Endothelial cell of umbilical vein (primary cell): ENCODE results near the gene GOLGA8B. TPM values are rescaled to one million over a fixed set of nuclear protein-coding genes. Genes with fewer than 3 reads are reported as not detected.
A peak's percentile ranks its signal among the peaks of the same experiment; 100 is the strongest.

Experiments used
- BruUV-seq: library from RNA; stranded (reverse); fragments of 400-500 nt; replicated peaks from 2 replicates; lab custom pipeline; 2021; lab: Mats Ljungman, UMichigan
- CTCF ChIA-PET: fragments of 300-600, 350-600 bp; sonication (Branson Sonifier 250); formaldehyde crosslinking; loops from one replicate; lab custom pipeline; 2021; ENCODE audit warnings: antibody characterized with exemption, inconsistent platforms; lab: Charles Lee
- POLR2A ChIA-PET: fragments of 300-600, 350-600 bp; sonication (Branson Sonifier 250); formaldehyde crosslinking; loops from one replicate; lab custom pipeline; 2021; ENCODE audit warnings: antibody characterized with exemption, inconsistent platforms; lab: Charles Lee
- DNase-seq: peaks from one replicate; pipeline ENCODE4 v3.0.0-alpha.2; 2011; ENCODE audit warnings: low read depth, low spot score
- FAIRE-seq: peaks from 2 replicates; lab custom pipeline; 2011; peaks lifted over from hg19 to GRCh38; lab: Jason Lieb, UNC
- H2AFZ ChIP-seq: 2 replicates; pipeline ENCODE4 v1.6.0; 2012; ENCODE audit warnings: low read depth, low read length, control low read depth, inconsistent platforms
- H3K27ac ChIP-seq: 2 replicates; pipeline ENCODE4 v1.5.1; 2011; ENCODE audit warnings: low read depth, mild to moderate bottlenecking, control low read depth, low read length, moderate library complexity; ENCODE audit not compliant: insufficient read depth
- H3K27me3 ChIP-seq, 2 experiments: 2 replicates each; pipeline versions ENCODE4 v1.6.0 to v1.6.1; 2011; ENCODE audit warnings: low read length in 2 of 2, mixed read lengths in 1 of 2; ENCODE audit not compliant: control insufficient read depth in 2 of 2, insufficient read depth in 2 of 2
- H3K36me3 ChIP-seq, 2 experiments: 2 replicates in 1 of 2; 3 replicates in 1 of 2; pipeline ENCODE4 v1.5.1; 2011; ENCODE audit warnings: low read length in 2 of 2, mild to moderate bottlenecking in 1 of 2, moderate library complexity in 1 of 2; ENCODE audit not compliant: control insufficient read depth in 2 of 2, insufficient read depth in 2 of 2; ENCODE audit errors: extremely low read depth in 1 of 2
- H3K4me1 ChIP-seq: 3 replicates; pipeline ENCODE4 v1.5.1; 2011; ENCODE audit warnings: mild to moderate bottlenecking, low read length; ENCODE audit not compliant: control insufficient read depth, insufficient read depth; ENCODE audit errors: extremely low read depth
- H3K4me2 ChIP-seq: 2 replicates; pipeline ENCODE4 v1.6.1; 2011; ENCODE audit warnings: low read length, control low read depth, mixed read lengths; ENCODE audit not compliant: insufficient read depth
- H3K4me3 ChIP-seq, 3 experiments: fragments of 200-600 bp in 1 of 3; sonication (generic), shearing (Covaris generic) in 1 of 3; replicated peaks in 1 of 3; 2 replicates each; pipeline ENCODE4 v1.5.1; 2011 to 2016; ENCODE audit warnings: control low read depth in 3 of 3, low read length in 3 of 3, mild to moderate bottlenecking in 2 of 3, inconsistent platforms in 1 of 3, low read depth in 1 of 3, moderate library complexity in 1 of 3; ENCODE audit not compliant: insufficient read depth in 1 of 3
- H3K79me2 ChIP-seq: 2 replicates; pipeline ENCODE4 v1.6.0; 2012; ENCODE audit warnings: low read length, inconsistent platforms; ENCODE audit not compliant: control insufficient read depth, insufficient read depth
- H3K9ac ChIP-seq: replicated peaks from 2 replicates; pipeline ENCODE3; 2011; ENCODE audit warnings: low read length, control low read depth; ENCODE audit not compliant: insufficient read depth; ENCODE audit errors: extremely low read depth
- H3K9me1 ChIP-seq: replicated peaks from 3 replicates; pipeline ENCODE4 v1.6.0; 2011; ENCODE audit warnings: mild to moderate bottlenecking, low read length; ENCODE audit not compliant: control insufficient read depth, insufficient read depth; ENCODE audit errors: extremely low read depth
- H3K9me3 ChIP-seq: replicated peaks from 2 replicates; pipeline ENCODE4 v1.5.1; 2012; ENCODE audit warnings: low read length, inconsistent platforms; ENCODE audit not compliant: control insufficient read depth, insufficient read depth
- H4K20me1 ChIP-seq: replicated peaks from 2 replicates; pipeline ENCODE3; 2011; ENCODE audit warnings: mild to moderate bottlenecking, low read length; ENCODE audit not compliant: control insufficient read depth, insufficient read depth; ENCODE audit errors: extremely low read depth
- EZH2 ChIP-seq: IDR thresholded peaks from 2 replicates; pipeline ENCODE4 v1.6.1; 2012; ENCODE audit warnings: borderline replicate concordance, low read depth, mild to moderate bottlenecking, moderate library complexity, low read length, inconsistent platforms; ENCODE audit not compliant: severe bottlenecking
- FOS ChIP-seq: IDR thresholded peaks from 2 replicates; pipeline ENCODE4 v1.6.1; 2011; ENCODE audit warnings: mild to moderate bottlenecking, low read length, moderate library complexity, borderline replicate concordance; ENCODE audit not compliant: insufficient read depth
- GATA2 ChIP-seq: IDR thresholded peaks from 2 replicates; pipeline ENCODE4 v1.7.0; 2011; ENCODE audit warnings: low read depth, mild to moderate bottlenecking, moderate library complexity, mixed read lengths, low read length; ENCODE audit not compliant: insufficient read length, insufficient read depth
- JUN ChIP-seq: IDR thresholded peaks from 2 replicates; pipeline ENCODE4 v1.6.1; 2011; ENCODE audit warnings: borderline replicate concordance, low read depth; ENCODE audit not compliant: insufficient read length, insufficient read depth
- MYC ChIP-seq: IDR thresholded peaks from one replicate; pipeline ENCODE4 v1.6.1; 2011; ENCODE audit warnings: mild to moderate bottlenecking, low read depth, low read length
- POLR2A ChIP-seq: IDR thresholded peaks from 2 replicates; pipeline ENCODE4 v1.6.1; 2012; ENCODE audit warnings: low read depth, mild to moderate bottlenecking, control low read depth, low read length
- POLR2AphosphoS5 ChIP-seq: IDR thresholded peaks from 2 replicates; pipeline ENCODE4 v1.6.1; 2012; ENCODE audit warnings: low read depth, mild to moderate bottlenecking, control low read depth, low read length, moderate library complexity; ENCODE audit not compliant: insufficient read depth
- dilution Hi-C: fragments of 300-500 bp; cut with MboI; formaldehyde crosslinking; loops from one replicate; pipeline ENCODE4 v1.15.0; 2019; ENCODE audit warnings: low sequenced_read_pairs; ENCODE audit not compliant: extremely low pct_ligation_motif_present
- intact Hi-C: fragments of 100-400 bp; cut with micrococcal nuclease; formaldehyde crosslinking; loops from one replicate; pipeline ENCODE4 v1.10.0; 2022
- polyA plus RNA-seq, 4 experiments: library from polyadenylated mRNA; depleted of rRNA in 3 of 4; stranded (reverse) in 3 of 4; unstranded in 1 of 4; fragments of >200 nt; gene quantifications; 2 replicates each; pipeline versions ENCODE4 v1.2.1 to v1.2.3, GENCODE V29; 2011 to 2012; ENCODE audit warnings: missing spikeins in 1 of 4
- total RNA-seq: library from RNA; stranded (reverse); gene quantifications from 2 replicates; pipeline ENCODE4 v1.2.3, GENCODE V29; 2021
- TF ChIP-seq, protein P1 (sequence below): IDR thresholded peaks from 2 replicates; pipeline ENCODE4 v1.6.1; 2011; ENCODE audit not compliant: insufficient read depth, insufficient read length
- TF ChIP-seq, protein P2 (sequence below), 2 donors: IDR thresholded peaks; 1 replicate in 1 of 2; 2 replicates in 1 of 2; pipeline ENCODE4 v1.5.1; 2011; ENCODE audit warnings: low read length in 2 of 2, mild to moderate bottlenecking in 2 of 2, moderate library complexity in 2 of 2, control low read depth in 1 of 2, inconsistent platforms in 1 of 2, low read depth in 1 of 2; ENCODE audit not compliant: insufficient read depth in 1 of 2; ENCODE audit errors: extremely low read depth in 1 of 2

The GOLGA8B gene
- total and polyA plus RNA-seq, 2 donors (not counting 3 experiments of a cell fraction or from before 2014, with no cell fraction given): 30.9 to 36.0 TPM

DNA sequence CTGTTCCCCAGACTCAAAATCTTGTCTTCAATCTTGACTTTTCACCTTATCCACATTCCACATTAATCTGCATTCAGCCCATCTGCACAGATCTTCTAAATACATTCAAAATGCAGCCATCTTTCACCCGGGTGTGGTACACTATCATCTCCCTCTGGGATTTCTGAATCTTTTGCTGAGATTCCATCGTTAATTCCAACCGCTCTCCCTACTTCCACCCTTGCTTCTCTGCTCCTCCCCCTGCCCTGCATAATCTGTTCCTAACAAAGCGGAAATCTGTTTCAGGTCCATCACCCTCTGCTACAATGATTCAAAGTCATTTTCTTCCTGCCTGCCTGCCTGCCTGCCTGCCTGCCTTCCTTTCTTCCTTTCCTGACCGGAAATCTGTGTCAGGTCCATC is 7.9 kb upstream of the GOLGA8B start:
- TF ChIP-seq POLR2A (no peak), JUN (no peak), FOS (no peak), EZH2 (no peak), GATA2 (no peak), MYC (no peak), POLR2AphosphoS5 (no peak)
- TF ChIP-seq, protein P1, sequence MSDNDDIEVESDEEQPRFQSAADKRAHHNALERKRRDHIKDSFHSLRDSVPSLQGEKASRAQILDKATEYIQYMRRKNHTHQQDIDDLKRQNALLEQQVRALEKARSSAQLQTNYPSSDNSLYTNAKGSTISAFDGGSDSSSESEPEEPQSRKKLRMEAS: no peak
- TF ChIP-seq, protein P2, sequence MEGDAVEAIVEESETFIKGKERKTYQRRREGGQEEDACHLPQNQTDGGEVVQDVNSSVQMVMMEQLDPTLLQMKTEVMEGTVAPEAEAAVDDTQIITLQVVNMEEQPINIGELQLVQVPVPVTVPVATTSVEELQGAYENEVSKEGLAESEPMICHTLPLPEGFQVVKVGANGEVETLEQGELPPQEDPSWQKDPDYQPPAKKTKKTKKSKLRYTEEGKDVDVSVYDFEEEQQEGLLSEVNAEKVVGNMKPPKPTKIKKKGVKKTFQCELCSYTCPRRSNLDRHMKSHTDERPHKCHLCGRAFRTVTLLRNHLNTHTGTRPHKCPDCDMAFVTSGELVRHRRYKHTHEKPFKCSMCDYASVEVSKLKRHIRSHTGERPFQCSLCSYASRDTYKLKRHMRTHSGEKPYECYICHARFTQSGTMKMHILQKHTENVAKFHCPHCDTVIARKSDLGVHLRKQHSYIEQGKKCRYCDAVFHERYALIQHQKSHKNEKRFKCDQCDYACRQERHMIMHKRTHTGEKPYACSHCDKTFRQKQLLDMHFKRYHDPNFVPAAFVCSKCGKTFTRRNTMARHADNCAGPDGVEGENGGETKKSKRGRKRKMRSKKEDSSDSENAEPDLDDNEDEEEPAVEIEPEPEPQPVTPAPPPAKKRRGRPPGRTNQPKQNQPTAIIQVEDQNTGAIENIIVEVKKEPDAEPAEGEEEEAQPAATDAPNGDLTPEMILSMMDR (IDR thresholded peaks at IDR 0.05; ENCODE audit: extremely low read depth in 1 of 2, insufficient read depth in 1 of 2, low read depth in 1 of 2, low read length in 2 of 2): no peak
- FAIRE-seq (no peak), DNase-seq (no peak)
- Histone ChIP-seq H3K9me1 (no peaks in the 10 kb centered on the region), H3K9me3 (no peaks in the 10 kb centered on the region), H3K9ac (no peak overlapping the region), H3K79me2 (no peaks in the 10 kb centered on the region), H3K36me3 (no peaks in the 10 kb centered on the region), H3K4me1 (peaks cover 5% of the 10 kb centered on the region), H2AFZ (peak overlapping the region; percentile 13), H3K4me2 (no peak overlapping the region), H4K20me1 (no peaks in the 10 kb centered on the region), H3K27ac (no peak overlapping the region), H3K27me3 (no peaks in the 10 kb centered on the region), H3K4me3 (no peak overlapping the region)
- dilution Hi-C loops (no loop called here), intact Hi-C loops (no loop called here)
- no TSS peak for BruUV-seq
- CTCF ChIA-PET: no interaction called here
- POLR2A ChIA-PET: no interaction called here
